Endodermal cell (in vitro differentiated cells): ENCODE measurements around the gene PLEKHM1. TPM values are rescaled to one million over a fixed set of nuclear protein-coding genes. Genes with fewer than 3 reads are reported as not detected.

Source experiments
- DNase-seq: peaks from one replicate; pipeline ENCODE4 v3.0.0-alpha.2; 2017
- H3K27ac ChIP-seq: 2 replicates; pipeline ENCODE4 v1.5.1; 2013; ENCODE audit warnings: mild to moderate bottlenecking, low read depth, low read length, moderate library complexity
- H3K27me3 ChIP-seq: 2 replicates; pipeline ENCODE4 v1.6.1; 2013; ENCODE audit warnings: mild to moderate bottlenecking, low read length, moderate library complexity; ENCODE audit not compliant: insufficient read depth, control insufficient read depth, poor library complexity, severe bottlenecking
- H3K36me3 ChIP-seq: 2 replicates; pipeline ENCODE4 v1.7.0; 2013; ENCODE audit warnings: mild to moderate bottlenecking, low read length, moderate library complexity; ENCODE audit not compliant: control insufficient read depth, insufficient read depth
- H3K4me1 ChIP-seq: one replicate; pipeline ENCODE4 v1.7.0; 2013; ENCODE audit warnings: low read length; ENCODE audit not compliant: control insufficient read depth, insufficient read depth
- H3K4me3 ChIP-seq: 2 replicates; pipeline ENCODE4 v1.5.1; 2013; ENCODE audit warnings: mild to moderate bottlenecking, low read length, moderate library complexity
- H3K9ac ChIP-seq: 2 replicates; pipeline ENCODE4 v1.6.1; 2013; ENCODE audit warnings: mild to moderate bottlenecking, low read length, moderate library complexity; ENCODE audit not compliant: poor library complexity, severe bottlenecking; ENCODE audit errors: extremely low read depth
- H3K9me3 ChIP-seq: 2 replicates; pipeline ENCODE4 v1.6.1; 2013; ENCODE audit warnings: mild to moderate bottlenecking, low read length, moderate library complexity; ENCODE audit not compliant: control insufficient read depth
- H3K27ac Mint-ChIP-seq: 2 replicates; pipeline ENCODE4 v1.8.0; 2020; ENCODE audit warnings: mixed read lengths
- H3K27me3 Mint-ChIP-seq: 2 replicates; pipeline ENCODE4 v1.8.0; 2021; ENCODE audit warnings: mild to moderate bottlenecking, mixed read lengths; ENCODE audit not compliant: insufficient read depth
- H3K36me3 Mint-ChIP-seq: 2 replicates; pipeline ENCODE4 v1.8.0; 2020; ENCODE audit warnings: low read depth, mixed read lengths
- H3K4me1 Mint-ChIP-seq: 2 replicates; pipeline ENCODE4 v1.8.0; 2020; ENCODE audit warnings: mixed read lengths
- H3K4me3 Mint-ChIP-seq: 2 replicates; pipeline ENCODE4 v1.8.0; 2020; ENCODE audit warnings: mild to moderate bottlenecking, moderate library complexity, mixed read lengths
- H3K9me3 Mint-ChIP-seq: 2 replicates; pipeline ENCODE4 v1.8.0; 2020; ENCODE audit warnings: mild to moderate bottlenecking, mixed read lengths
- CTCF ChIP-seq: fragments of 200-600 bp; sonication (generic); conservative IDR thresholded peaks from 2 replicates; pipeline ENCODE4 v1.5.0; 2021; ENCODE audit warnings: antibody characterized with exemption, mild to moderate bottlenecking
- WGBS, 2 experiments: methylation state at CpG; one replicate each; pipeline versions ENCODE4 v1.1.5 to v1.1.7; 2013; ENCODE audit warnings: missing lambda C conversion rate in 2 of 2, mixed read lengths in 1 of 2; ENCODE audit not compliant: insufficient coverage in 1 of 2, insufficient read length in 1 of 2; 5-methylcytosine and 5-hydroxymethylcytosine counted together
- total RNA-seq, 2 donors: library from RNA; stranded (reverse); fragmentation: NEBNext Ultra II Directional in 1 of 2; extraction: Animal tissue kit (Norgen Biotek cat#: 25700) in 1 of 2; gene quantifications; 2 replicates in 1 of 2; 3 replicates in 1 of 2; pipeline ENCODE4 v1.2.1, GENCODE V29; 2021

The PLEKHM1 gene
- total RNA-seq, 2 donors from 2014 or later = 18.4 to 29.8 TPM

- Mint-ChIP-seq H3K36me3 (peaks cover 18% of the 10 kb centered on the region), H3K27ac (no peak overlapping the region), H3K4me1 (peaks cover 2% of the 10 kb centered on the region), H3K4me3 (no peak overlapping the region), H3K27me3 (peaks cover 23% of the 10 kb centered on the region), H3K9me3 (peaks cover 4% of the 10 kb centered on the region)
- no peak overlapping the region for H3K9ac ChIP-seq
- no peaks in the 10 kb centered on the region for H3K27me3 ChIP-seq
- TF ChIP-seq CTCF = no peak
- no peaks in the 10 kb centered on the region for H3K9me3 ChIP-seq
- no peaks in the 10 kb centered on the region for H3K36me3 ChIP-seq
- no peaks in the 10 kb centered on the region for H3K4me1 ChIP-seq
- DNase-seq = no peak
- 91 to 93% methylated on average over 4 to 5 of the region's 5 CpGs for WGBS, 2 experiments
- H3K4me3 ChIP-seq = no peak overlapping the region
- H3K27ac ChIP-seq = no peak overlapping the region
These were observed 97.1 kb downstream of the PLEKHM1 start for GRCh38 chr17:45393411-45393810.

GRCh38 chr17:45391918-45392317 lies 98.6 kb downstream of the PLEKHM1 start:
- H3K4me1 Mint-ChIP-seq = peaks cover 2% of the 10 kb centered on the region
- no peak overlapping the region for H3K4me3 ChIP-seq
- no peaks in the 10 kb centered on the region for H3K9me3 ChIP-seq
- H3K27ac ChIP-seq = no peak overlapping the region
- H3K36me3 ChIP-seq = no peaks in the 10 kb centered on the region
- H3K4me1 ChIP-seq = no peaks in the 10 kb centered on the region
- no peak overlapping the region for H3K9ac ChIP-seq
- no peaks in the 10 kb centered on the region for H3K27me3 ChIP-seq
- no peak overlapping the region for H3K4me3 Mint-ChIP-seq
- H3K9me3 Mint-ChIP-seq = peaks cover 2% of the 10 kb centered on the region
- 80 to 94% methylated on average over 1 to 2 of the region's 2 CpGs for WGBS, 2 experiments
- no peak for DNase-seq
- no peak for TF ChIP-seq CTCF
- H3K27ac Mint-ChIP-seq = no peak overlapping the region
- peaks cover 29% of the 10 kb centered on the region for H3K27me3 Mint-ChIP-seq
- H3K36me3 Mint-ChIP-seq = peaks cover 11% of the 10 kb centered on the region

GRCh38 chr17:45391291-45391690 lies 99.2 kb downstream of the PLEKHM1 start:
- DNase-seq = no peak
- Histone ChIP-seq H3K4me3 (no peak overlapping the region), H3K27ac (no peak overlapping the region), H3K9me3 (no peaks in the 10 kb centered on the region), H3K27me3 (no peaks in the 10 kb centered on the region), H3K4me1 (no peaks in the 10 kb centered on the region), H3K9ac (no peak overlapping the region), H3K36me3 (no peaks in the 10 kb centered on the region)
- 82 to 95% methylated on average over 5 of the region's 5 CpGs for WGBS, 2 experiments
- Mint-ChIP-seq H3K9me3 (no peaks in the 10 kb centered on the region), H3K27me3 (peaks cover 29% of the 10 kb centered on the region), H3K27ac (no peak overlapping the region), H3K4me3 (no peak overlapping the region), H3K4me1 (peaks cover 2% of the 10 kb centered on the region), H3K36me3 (peaks cover 9% of the 10 kb centered on the region)
- TF ChIP-seq CTCF = no peak
